HG02870 (cell line): Measurements from ENCODE around the gene LAMB3.

Experiments used
- ATAC-seq: cut with Tn5 transposase; IDR thresholded peaks from one replicate; pipeline ENCODE4 v1.9.1; 2021; ENCODE audit warnings: mild to moderate bottlenecking, moderate library complexity; ENCODE audit not compliant: unreplicated experiment

LAMB3 gene

GRCh38 chr1:209618756-209619420, 33.3 kb downstream of the LAMB3 start:
- no peak for ATAC-seq

- no peak for ATAC-seq
Measured at GRCh38 chr1:209618291-209618690, 33.9 kb downstream of the LAMB3 start.

- ATAC-seq, result no peak
Measured at GRCh38 chr1:209617755-209618154, 34.5 kb downstream of the LAMB3 start.

- no peak for ATAC-seq
Measured at GRCh38 chr1:209617047-209617673, 35.1 kb downstream of the LAMB3 start.

GRCh38 chr1:209616366-209617046, 35.7 kb downstream of the LAMB3 start:
- ATAC-seq, result no peak

- ATAC-seq, result no peak
Measured at GRCh38 chr1:209614906-209615305, 37.3 kb downstream of the LAMB3 start.

- no peak for ATAC-seq
Measured at GRCh38 chr1:209614151-209614420, 38.1 kb downstream of the LAMB3 start.

- ATAC-seq, result no peak
Measured at GRCh38 chr1:209613400-209614150, 38.6 kb downstream of the LAMB3 start.

- ATAC-seq, result no peak
Measured at GRCh38 chr1:209612646-209613399, 39.4 kb downstream of the LAMB3 start.

- no peak for ATAC-seq
Measured at GRCh38 chr1:209611771-209612570, 40.3 kb downstream of the LAMB3 start.

- no peak for ATAC-seq
Measured at GRCh38 chr1:209610631-209610905, 41.7 kb downstream of the LAMB3 start.

- ATAC-seq, result no peak
Measured at GRCh38 chr1:209609791-209610630, 42.2 kb downstream of the LAMB3 start.

- no peak for ATAC-seq
Measured at GRCh38 chr1:209609041-209609790, 43.0 kb downstream of the LAMB3 start.

GRCh38 chr1:209607795-209608178, 44.4 kb downstream of the LAMB3 start:
- ATAC-seq, result no peak

- ATAC-seq, result peak; percentile 91
Measured at GRCh38 chr1:209607102-209607794, 45.0 kb downstream of the LAMB3 start.

GRCh38 chr1:209603877-209604276, 48.3 kb downstream of the LAMB3 start:
- ATAC-seq, result no peak

- ATAC-seq, result no peak
Measured at GRCh38 chr1:209601809-209602657, 50.2 kb downstream of the LAMB3 start.
